Epidermal melanocyte (primary cell): ENCODE results near the gene ARMC5.
"Not testable (repeated sequence)": the region's sequence is repeated elsewhere in the genome, so short reads cannot be mapped to it uniquely, and the experiment has no call there.

Experiments used
- DNase-seq: peaks from one replicate; pipeline ENCODE4 v3.0.0; 2011; ENCODE audit warnings: low spot score; ENCODE audit not compliant: insufficient read length

The ARMC5 gene

DNA sequence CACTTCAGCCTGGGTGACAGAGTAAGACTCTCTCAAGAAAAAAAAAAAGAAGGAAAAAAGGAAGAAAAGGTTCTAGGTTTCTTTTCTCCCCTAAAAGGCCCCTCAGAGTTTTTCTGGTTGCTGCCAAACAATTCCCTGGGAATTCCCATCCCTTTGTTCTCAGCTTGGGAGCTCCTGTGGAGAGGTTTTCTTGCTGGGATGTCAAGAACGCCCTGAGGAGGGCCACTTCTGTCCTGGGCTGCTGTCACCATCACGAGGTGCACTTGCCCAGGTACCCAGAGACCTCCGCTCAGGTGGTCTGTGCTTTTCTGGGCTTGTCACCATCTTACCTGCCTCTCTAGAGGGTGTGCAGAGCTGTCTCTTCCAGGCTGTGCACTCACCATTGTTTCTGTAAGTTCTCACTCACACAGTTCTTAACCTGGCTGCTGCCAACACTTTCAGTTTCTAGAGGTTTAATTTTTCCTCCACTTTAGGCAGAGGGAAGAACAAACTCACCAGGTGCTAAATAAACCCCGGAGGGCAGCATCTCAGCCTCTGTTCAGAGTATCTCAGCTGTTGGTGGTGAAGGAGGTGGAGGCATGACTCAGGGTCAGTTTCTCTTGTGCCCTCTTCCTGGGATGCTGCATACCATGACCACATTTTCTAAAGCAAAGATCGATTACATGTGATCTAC is 28.8 kb upstream of the ARMC5 start:
- DNase-seq, result no peak

- DNase-seq, result no peak
These were observed 23.7 kb upstream of the ARMC5 start for GRCh38 chr16:31435341-31436220.

- no peak for DNase-seq
These were observed 22.9 kb upstream of the ARMC5 start for GRCh38 chr16:31436221-31437045.

DNA sequence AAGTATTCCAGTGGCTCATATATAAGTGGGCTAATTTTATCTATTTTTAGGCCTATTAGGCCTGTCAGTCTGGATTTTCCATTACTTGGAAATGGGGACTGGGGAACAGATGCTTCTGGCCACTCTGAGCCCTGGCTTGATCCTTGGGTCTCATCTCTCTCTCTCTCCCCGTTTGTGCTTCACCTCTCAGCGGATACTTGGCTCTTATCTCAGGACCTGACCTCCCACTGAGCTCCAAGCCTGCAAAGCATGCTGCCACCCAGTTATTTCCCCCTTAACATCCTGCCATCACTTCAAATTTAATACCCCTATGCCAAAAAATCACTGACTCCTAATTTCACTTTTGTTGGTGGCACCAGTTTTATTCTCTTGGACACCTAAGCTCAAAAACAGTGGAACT is 20.9 kb upstream of the ARMC5 start:
- no peak for DNase-seq

DNA sequence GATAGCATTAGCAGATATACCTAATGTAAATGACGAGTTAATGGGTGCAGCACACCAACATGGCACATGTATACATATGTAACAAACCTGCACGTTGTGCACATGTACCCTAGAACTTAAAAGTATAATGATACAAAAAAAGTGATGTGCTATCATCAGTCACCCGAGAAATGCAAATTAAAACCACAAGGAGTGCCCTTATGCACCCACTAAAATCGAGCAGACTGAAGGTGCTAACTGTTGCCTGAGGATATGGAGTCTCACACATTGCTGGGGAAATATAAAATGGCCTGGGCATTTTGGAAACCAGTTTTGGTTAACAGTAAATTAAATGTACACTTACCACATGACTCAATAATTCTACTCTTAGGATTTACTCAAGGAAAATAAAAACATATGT is 20.3 kb upstream of the ARMC5 start:
- DNase-seq, result not testable (repeated sequence)

GRCh38 chr16:31439519-31439918 is 19.8 kb upstream of the ARMC5 start:
- no peak for DNase-seq

DNA sequence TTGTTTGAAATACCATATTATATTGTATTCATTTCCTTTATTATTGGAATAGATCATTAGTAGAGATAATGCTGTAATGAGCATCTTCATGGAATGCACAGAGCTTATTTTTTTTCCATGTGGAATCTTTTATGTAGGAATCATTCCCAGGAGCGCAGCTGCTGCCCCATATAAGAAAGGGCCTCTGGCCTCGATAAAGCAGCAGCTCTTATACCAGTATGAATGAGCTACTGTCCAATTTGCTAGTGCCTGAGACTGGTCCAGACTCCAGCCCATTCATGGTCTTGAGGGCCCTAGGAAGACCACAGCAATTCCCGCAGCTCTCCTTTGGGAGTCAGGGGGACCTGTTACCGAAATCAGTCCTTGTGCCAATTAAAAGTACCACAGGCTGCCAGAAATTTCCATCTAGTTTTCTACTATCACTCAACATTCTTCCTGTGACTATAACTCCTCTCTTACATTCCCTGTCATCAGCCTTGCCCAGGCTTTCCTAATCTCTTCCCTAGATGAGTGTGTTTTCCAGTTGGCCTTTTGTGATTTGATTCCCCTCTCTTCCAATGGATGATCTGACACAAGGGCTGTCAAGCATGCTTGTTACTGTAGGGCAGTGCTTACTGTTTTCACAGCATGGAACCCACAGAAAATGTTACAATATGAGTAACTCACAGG is 18.7 kb upstream of the ARMC5 start:
- DNase-seq, result no peak

DNA sequence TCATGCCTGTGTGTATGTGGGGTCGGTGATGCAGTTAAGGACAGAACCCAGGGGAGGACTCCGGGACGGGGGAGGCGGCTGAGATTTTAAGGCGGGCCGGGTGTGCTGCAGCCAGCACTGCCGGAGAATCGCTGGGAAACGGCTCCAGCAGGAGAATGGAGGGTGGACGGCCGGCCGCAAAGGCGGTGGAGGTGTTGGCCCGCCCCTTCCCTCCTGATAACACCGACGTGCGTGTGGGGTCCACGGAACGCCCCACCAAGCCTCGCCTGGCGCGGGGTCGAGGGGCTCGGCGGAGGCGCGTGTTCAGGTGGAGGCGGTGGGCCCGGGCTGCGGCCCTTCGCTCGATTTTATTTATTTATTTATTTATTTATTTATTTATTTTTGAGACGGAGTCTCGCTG is 17.3 kb upstream of the ARMC5 start:
- no peak for DNase-seq

DNA sequence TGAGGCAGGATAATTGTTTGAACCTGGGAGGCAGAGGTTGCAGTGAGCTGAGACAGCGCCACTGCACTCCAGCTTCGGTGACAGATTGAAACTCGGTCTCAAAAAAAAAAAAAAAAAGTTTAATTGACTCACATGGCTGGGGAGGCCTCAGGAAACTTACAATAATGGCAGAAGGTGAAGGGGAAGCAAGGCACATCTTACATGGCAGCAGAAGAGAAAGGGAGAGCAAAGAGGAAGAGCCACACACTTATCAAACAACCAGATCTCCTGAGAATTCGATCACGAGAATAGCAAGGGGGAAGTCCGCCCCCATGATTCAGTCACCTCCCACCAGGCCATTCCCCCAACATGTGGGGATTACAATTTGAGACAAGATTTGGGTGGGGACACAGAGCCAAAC is 13.4 kb upstream of the ARMC5 start:
- not testable (repeated sequence) for DNase-seq

- no peak for DNase-seq
These were observed 8.1 kb upstream of the ARMC5 start for GRCh38 chr16:31451201-31451600.

DNA sequence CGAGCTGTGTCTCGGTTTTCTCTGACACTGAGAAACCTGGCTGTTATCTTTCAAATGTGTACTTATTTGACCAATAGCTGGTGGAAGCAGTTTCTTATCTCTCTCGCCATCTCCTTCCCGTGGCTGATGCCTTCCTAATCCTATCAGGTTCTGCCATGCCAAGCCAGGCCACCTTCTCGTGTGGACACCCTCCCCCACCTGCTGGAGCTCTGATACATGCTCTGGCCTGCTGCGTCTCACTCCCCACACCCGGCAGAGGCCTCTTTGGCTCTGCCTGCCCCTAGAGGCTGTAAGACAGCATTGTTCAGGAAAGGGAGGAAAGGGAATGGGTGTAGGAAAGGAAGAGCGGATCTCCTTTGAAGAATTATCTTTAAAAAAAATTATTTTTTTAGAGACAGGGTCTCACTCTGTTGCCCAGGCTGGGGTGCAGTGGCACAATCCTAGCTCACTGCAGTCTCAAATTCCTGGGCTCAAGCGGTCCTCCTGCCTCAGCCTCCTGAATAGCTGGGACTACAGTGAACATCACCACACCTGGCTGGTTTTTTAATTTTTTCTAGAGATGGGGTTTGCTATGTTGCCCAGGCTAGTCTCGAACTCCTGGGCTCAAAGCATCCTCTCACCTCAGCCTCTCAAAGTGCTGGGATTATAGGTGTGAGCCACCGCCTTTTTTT is 7.5 kb upstream of the ARMC5 start:
- peak; percentile 68 for DNase-seq

- DNase-seq, result peak; percentile 49
These were observed 6.6 kb upstream of the ARMC5 start for GRCh38 chr16:31452631-31453106.

DNA sequence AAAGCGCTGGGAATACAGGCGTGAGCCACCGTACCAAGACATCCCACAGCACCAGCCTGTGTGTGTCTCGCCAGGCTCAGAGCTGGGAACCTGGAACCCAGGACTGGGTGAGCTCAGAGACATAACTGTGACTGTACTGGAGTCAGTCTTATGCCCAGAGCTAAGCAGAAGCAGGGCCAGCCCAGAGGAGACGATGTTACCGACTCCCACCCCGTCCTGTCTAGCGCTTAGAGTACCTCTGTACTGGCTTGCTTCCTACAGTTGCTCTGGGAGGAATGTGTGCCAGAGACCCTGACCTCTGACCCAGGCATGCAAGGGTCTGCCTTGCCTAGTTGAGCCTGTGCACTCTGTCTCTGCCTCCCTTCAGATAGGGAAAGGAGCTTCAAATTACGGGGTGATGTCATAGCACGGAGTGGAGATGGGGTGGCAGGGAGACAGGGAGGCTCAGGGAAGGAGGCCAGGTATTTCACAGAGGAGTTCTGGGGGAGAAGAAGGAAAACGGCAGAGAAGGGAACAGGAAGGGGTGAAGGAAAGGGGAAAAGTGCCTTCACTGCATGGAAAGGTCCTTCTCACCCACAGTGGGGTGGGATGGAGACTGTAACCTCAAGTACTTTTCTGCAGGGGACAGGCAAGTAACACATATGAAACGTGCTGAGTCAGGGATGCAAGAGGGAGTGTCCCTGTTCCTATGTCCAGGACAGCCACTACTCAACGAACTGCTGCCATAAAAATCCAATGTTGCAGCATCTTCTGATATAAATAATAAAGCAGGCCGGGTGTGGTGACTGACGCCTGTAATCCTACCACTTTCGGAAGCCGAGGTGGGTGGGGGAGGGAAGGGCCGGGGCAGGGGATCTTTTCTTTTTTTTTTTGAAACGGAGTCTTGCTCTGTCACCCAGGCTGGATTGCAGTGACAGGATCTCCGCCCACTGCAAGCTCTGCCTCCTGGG is 5.8 kb upstream of the ARMC5 start:
- no peak for DNase-seq

- DNase-seq, result no peak
These were observed 3.5 kb upstream of the ARMC5 start for GRCh38 chr16:31455601-31456314.

DNA sequence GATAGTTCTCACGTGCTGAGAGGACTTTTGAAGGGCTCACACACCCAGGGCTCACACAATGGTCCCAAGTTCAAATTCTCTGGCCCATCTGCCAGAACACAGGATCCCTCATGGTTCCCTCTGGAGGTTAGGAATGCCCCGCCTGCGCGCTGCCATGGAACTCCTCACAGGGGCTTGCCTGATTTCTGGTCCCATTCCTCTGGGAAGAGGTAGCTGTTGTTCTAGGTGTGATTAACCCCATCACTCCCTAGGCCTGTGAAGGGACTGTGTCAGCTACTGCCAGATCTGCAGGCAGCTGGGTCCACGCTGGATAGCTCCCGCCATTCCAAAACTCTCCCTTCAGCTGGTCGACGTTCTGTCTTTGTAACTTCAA is 2.3 kb upstream of the ARMC5 start:
- no peak for DNase-seq

GRCh38 chr16:31458073-31458843 is 1.0 kb upstream of the ARMC5 start:
- DNase-seq, result no peak

DNA sequence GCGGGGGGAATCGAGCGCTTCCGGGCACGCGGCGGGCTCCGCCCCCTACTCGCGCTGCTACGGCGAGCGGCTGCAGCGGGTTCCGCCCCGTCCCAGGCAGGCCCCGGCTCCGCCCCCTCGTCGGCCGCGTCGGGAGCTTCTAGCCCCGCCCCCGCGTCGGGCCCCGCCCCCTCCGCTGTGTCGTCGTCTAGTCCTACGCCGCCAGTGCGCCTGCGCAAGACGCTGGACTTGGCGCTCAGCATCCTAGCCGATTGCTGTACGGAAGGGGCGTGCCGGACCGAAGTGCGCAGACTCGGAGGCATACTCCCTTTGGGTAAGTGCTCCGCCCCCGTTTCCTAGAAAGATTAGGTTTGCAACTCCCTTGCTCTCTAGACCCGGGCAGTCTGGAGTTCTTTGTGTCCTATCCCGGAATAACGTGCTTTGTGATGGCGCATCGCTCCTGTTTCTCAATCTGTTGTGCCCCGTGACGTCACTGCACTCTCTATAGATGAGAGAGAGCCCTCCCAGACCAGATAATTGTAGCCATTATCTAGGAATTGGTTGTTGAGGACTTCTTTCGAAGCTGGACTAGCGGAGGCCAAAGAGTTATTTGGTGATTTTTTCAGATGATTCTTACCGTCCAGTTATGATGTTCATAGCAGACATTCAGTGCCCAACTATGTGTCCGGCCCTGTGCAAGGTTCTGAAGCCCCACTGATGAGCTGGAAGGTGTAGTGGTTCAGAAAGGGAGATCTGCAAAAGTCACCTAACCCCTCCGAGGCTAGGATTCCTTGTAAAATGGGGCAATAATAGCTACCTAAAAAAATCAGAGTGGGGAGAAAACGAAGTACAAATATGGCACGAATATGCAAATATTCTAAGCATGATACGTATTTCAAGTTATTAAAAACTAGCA is 633 bp downstream of the ARMC5 start:
- peak; percentile 91 for DNase-seq
